OCI-LY1 (cell line): ENCODE data around the gene OR2V1.

ENCODE experiments used
- H2AFZ ChIP-seq: fragments of 200-600 bp; sonication (generic), shearing (Covaris generic); 2 replicates; pipeline ENCODE4 v1.6.0; 2014; ENCODE audit warnings: antibody characterized with exemption, mild to moderate bottlenecking, low read length
- H3F3A ChIP-seq: fragments of 200-600 bp; sonication (generic), shearing (Covaris generic); 2 replicates; pipeline ENCODE4 v1.6.0; 2014; ENCODE audit warnings: mild to moderate bottlenecking, antibody characterized with exemption, low read length, moderate library complexity; ENCODE audit not compliant: insufficient read depth
- H3K27ac ChIP-seq: fragments of 200-600 bp; sonication (generic); 2 replicates; pipeline ENCODE4 v1.5.1; 2014; ENCODE audit warnings: low read length, mixed run types, mild to moderate bottlenecking, low read depth; ENCODE audit not compliant: poor library complexity, severe bottlenecking
- H3K27me3 ChIP-seq: fragments of 200-600 bp; sonication (generic); 2 replicates; pipeline ENCODE4 v1.6.0; 2014; ENCODE audit warnings: antibody characterized with exemption, mild to moderate bottlenecking, low read length, moderate library complexity; ENCODE audit not compliant: insufficient read depth
- H3K36me3 ChIP-seq: fragments of 200-600 bp; sonication (generic); 2 replicates; pipeline ENCODE4 v1.6.1; 2014; ENCODE audit warnings: mild to moderate bottlenecking, antibody characterized with exemption, low read length, moderate library complexity, mixed read lengths; ENCODE audit not compliant: insufficient read depth
- H3K4me1 ChIP-seq: fragments of 200-600 bp; sonication (generic); 2 replicates; pipeline ENCODE4 v1.5.1; 2014; ENCODE audit warnings: mild to moderate bottlenecking, low read length, moderate library complexity; ENCODE audit not compliant: insufficient read depth, severe bottlenecking
- H3K4me2 ChIP-seq: fragments of 200-600 bp; sonication (generic), shearing (Covaris generic); 2 replicates; pipeline ENCODE4 v1.6.1; 2014; ENCODE audit warnings: low read length
- H3K4me3 ChIP-seq: fragments of 200-600 bp; sonication (generic); 2 replicates; pipeline ENCODE4 v1.5.1; 2014; ENCODE audit warnings: low read length, low read depth, mild to moderate bottlenecking, mixed read lengths; ENCODE audit not compliant: poor library complexity, severe bottlenecking
- H3K79me2 ChIP-seq: fragments of 200-600 bp; shearing (Covaris generic); 2 replicates; pipeline ENCODE4 v1.6.1; 2016; ENCODE audit warnings: mixed run types, low read length, mixed read lengths; ENCODE audit not compliant: insufficient read depth
- H3K9ac ChIP-seq: fragments of 200-600 bp; sonication (generic), shearing (Covaris generic); 2 replicates; pipeline ENCODE4 v1.6.1; 2014; ENCODE audit warnings: mild to moderate bottlenecking, low read length, mixed read lengths
- H3K9me2 ChIP-seq: fragments of 200-600 bp; sonication (generic), shearing (Covaris generic); 2 replicates; pipeline ENCODE4 v1.6.1; 2014; ENCODE audit warnings: low read depth, mild to moderate bottlenecking, low read length, mixed read lengths
- H3K9me3 ChIP-seq: fragments of 200-600 bp; shearing (Covaris generic); 2 replicates; pipeline ENCODE4 v1.6.1; 2014; ENCODE audit warnings: low read length, mixed read lengths
- H4K20me1 ChIP-seq: fragments of 200-600 bp; sonication (generic), shearing (Covaris generic); 2 replicates; pipeline ENCODE4 v1.6.0; 2016; ENCODE audit warnings: mild to moderate bottlenecking, low read length; ENCODE audit not compliant: insufficient read depth
- CTCF ChIP-seq: fragments of 200-600 bp; sonication (generic), shearing (Covaris generic); IDR thresholded peaks from 2 replicates; pipeline ENCODE4 v1.5.1; 2017; ENCODE audit warnings: mild to moderate bottlenecking, antibody characterized with exemption, low read length, moderate library complexity, mixed read lengths
- EZH2 ChIP-seq: fragments of 200-600 bp; sonication (generic), shearing (Covaris generic); IDR thresholded peaks from 2 replicates; pipeline ENCODE4 v1.8.0; 2017; ENCODE audit warnings: borderline replicate concordance, mixed run types, mild to moderate bottlenecking, antibody characterized with exemption, low read length, moderate library complexity, mixed read lengths

Gene OR2V1

DNA sequence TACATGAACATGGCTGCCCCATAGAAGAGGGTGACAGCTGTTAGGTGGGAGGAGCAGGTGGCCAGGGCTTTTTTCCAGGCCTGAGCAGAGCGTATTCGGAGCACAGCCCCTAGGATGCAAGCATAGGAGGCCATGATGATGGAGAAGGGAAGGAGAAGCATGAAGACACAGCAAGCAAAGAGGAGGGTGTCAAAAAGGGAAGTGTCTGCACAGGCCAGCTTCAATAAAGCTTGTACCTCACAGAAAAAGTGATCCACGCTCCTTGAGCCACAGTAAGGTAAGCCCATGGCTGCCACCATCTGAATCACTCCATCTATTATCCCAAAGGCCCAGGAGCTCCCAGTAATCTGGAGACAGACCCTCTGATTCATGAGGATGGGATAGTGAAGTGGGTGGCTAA is 6.4 kb downstream of the OR2V1 start:
- Histone ChIP-seq H3K36me3 (no peaks in the 10 kb centered on the region), H3K4me2 (no peak overlapping the region)

DNA sequence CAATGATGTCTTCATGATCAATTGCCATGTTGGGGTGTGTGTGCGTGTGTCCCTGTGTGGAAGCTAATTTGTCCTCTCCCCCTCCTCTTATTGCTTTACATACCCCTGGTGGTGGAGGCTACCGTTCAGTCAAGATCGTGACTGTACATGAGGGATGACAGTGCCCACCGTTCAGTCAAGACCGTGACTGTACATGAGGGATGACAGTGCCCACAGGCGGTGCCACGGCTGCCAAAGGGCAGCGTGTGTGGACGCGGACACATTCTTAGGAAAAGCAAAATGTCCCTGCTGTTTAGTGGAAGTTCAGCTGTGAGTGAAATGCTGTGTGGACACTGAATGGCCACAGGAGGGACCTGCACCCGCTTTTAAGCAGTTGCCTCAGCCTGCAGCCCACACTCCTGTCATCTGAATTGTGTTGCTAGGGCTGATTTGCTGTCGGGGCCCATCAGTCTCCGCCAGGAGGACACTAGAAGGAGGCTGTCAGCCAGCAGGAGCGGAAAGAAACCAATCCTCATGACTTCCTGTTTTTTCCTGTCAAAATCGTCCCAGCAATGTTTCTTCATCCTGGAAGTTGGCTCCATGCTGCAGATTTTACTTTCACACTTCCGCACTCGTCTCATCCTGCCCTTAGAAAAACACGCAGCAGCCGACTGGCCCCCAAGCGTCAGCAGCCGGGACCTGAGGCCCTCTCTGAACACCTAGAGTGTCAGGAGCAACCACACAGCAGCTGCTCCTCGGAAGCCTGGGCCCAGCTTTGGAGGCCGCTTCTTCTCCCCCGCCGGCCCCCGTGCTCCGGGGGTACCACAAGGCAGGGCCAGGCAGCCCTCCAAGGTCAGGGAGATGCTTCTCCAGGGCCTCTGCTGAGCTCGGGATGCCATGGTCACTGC is 9.1 kb downstream of the OR2V1 start:
- Histone ChIP-seq H3K79me2 (no peaks in the 10 kb centered on the region), H3K36me3 (no peaks in the 10 kb centered on the region), H3K9ac (no peak overlapping the region), H3K4me2 (no peak overlapping the region), H3K9me2 (no peaks in the 10 kb centered on the region), H2AFZ (no peak overlapping the region), H3K4me3 (no peak overlapping the region), H3K27me3 (0 out of 2 replicates have a peak, but pooled peaks cover 5% of the 10 kb centered on the region), H3K4me1 (no peaks in the 10 kb centered on the region), H3F3A (no peaks in the 10 kb centered on the region), H4K20me1 (no peaks in the 10 kb centered on the region), H3K27ac (no peak overlapping the region), H3K9me3 (no peaks in the 10 kb centered on the region)
- TF ChIP-seq CTCF: no peak
- no peak for TF ChIP-seq EZH2

More for the DNA sequence above, 6.4 kb downstream of the OR2V1 start:
- H3K9me2 ChIP-seq: no peaks in the 10 kb centered on the region
- no peak overlapping the region for H3K27ac ChIP-seq
- H3F3A ChIP-seq: no peaks in the 10 kb centered on the region
- H3K4me3 ChIP-seq: no peak overlapping the region
- H3K9ac ChIP-seq: no peak overlapping the region
- H4K20me1 ChIP-seq: no peaks in the 10 kb centered on the region
- no peaks in the 10 kb centered on the region; the same call in 1 of the 2 replicates for H3K27me3 ChIP-seq
- H3K79me2 ChIP-seq: no peaks in the 10 kb centered on the region
- H3K9me3 ChIP-seq: no peaks in the 10 kb centered on the region
- H2AFZ ChIP-seq: no peak overlapping the region
- TF ChIP-seq CTCF: no peak
- TF ChIP-seq EZH2: no peak
- H3K4me1 ChIP-seq: no peaks in the 10 kb centered on the region

DNA sequence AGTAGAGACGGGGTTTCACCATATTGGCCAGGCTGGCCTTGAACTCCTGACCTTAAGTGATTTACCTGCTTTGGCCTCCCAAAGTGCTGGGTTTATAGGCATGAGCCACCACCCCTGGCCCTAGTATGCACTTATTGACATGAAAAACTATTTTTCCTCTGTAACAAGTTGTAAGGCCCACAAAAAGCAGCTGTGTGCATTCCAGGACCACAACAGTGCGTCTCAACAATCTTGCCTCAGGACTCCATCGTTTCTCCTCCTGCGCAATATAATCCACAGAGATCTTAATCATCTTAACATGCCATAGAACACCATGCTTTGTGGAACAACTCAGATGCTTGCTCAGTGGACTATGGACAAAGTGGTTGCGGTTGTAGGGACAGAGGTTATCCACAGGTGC is 10.2 kb downstream of the OR2V1 start:
- H3K27me3 ChIP-seq: 0 out of 2 replicates have a peak, but pooled peaks cover 5% of the 10 kb centered on the region
- no peak overlapping the region for H3K4me2 ChIP-seq

More for the DNA sequence above, 10.2 kb downstream of the OR2V1 start:
- Histone ChIP-seq H3K4me3 (no peak overlapping the region), H3K9ac (no peak overlapping the region), H3K9me2 (no peaks in the 10 kb centered on the region), H3K36me3 (no peaks in the 10 kb centered on the region), H3K27ac (no peak overlapping the region), H3K4me1 (no peaks in the 10 kb centered on the region), H3K9me3 (no peaks in the 10 kb centered on the region), H3F3A (no peaks in the 10 kb centered on the region), H4K20me1 (no peaks in the 10 kb centered on the region), H3K79me2 (no peaks in the 10 kb centered on the region), H2AFZ (no peak overlapping the region)
- TF ChIP-seq EZH2: no peak
- TF ChIP-seq CTCF: no peak
